ENCODE data around the gene ZNF697.

The ZNF697 gene

GRCh38 chr1:119632841-119633240 is 15.2 kb downstream of the ZNF697 start:
- Histone ChIP-seq H2BK15ac (ENCODE audit: low read depth, poor library complexity, severe bottlenecking) (no peak overlapping the region), H3K23ac (ENCODE audit: low read length in 2 of 2) (no peak overlapping the region), H2AFZ (ENCODE audit: low read depth, low read length) (no peak overlapping the region), H3K27ac (ENCODE audit: low read length, poor library complexity, severe bottlenecking) (peak overlapping the region; percentile 94), H3K9me3 (ENCODE audit: control insufficient read depth, low read length) (no peaks in the 10 kb centered on the region), H2AK5ac (ENCODE audit: low read length, severe bottlenecking) (no peak overlapping the region), H4K91ac (ENCODE audit: low read length) (no peak overlapping the region), H2BK12ac (ENCODE audit: low read length in 2 of 2) (no peak overlapping the region), H3K4ac (ENCODE audit: low read depth in 1 of 2, low read length in 2 of 2) (no peak overlapping the region), H3K4me2 (ENCODE audit: low read length, poor library complexity, severe bottlenecking) (no peak overlapping the region), H4K8ac (ENCODE audit: low read length) (no peak overlapping the region), H2BK5ac (ENCODE audit: low read depth, low read length, poor library complexity, severe bottlenecking) (no peak overlapping the region), H3K4me3 (ENCODE audit: insufficient read depth in 1 of 2, low read depth in 1 of 2, low read length in 2 of 2) (no peak overlapping the region), H3K14ac (ENCODE audit: low read length in 2 of 2) (no peak overlapping the region), H3K4me1 (ENCODE audit: control insufficient read depth, insufficient read depth, low read depth, low read length) (peaks cover 21% of the 10 kb centered on the region), H3K18ac (ENCODE audit: low read depth in 1 of 2, low read length in 2 of 2) (no peak overlapping the region), H3K27me3 (ENCODE audit: control insufficient read depth in 1 of 2, insufficient read depth in 1 of 2, low read length in 2 of 2) (no peaks in the 10 kb centered on the region), H3K36me3 (ENCODE audit: control insufficient read depth in 1 of 2, insufficient read depth in 2 of 2, low read depth in 1 of 2, low read length in 2 of 2) (peaks cover 0 to 3% of the 10 kb centered on the region in 2 experiments), H3K9ac (ENCODE audit: low read length) (no peak overlapping the region), H3K79me1 (replicated peaks; ENCODE audit: low read length, poor library complexity, severe bottlenecking) (peaks cover 18% of the 10 kb centered on the region), H2BK120ac (ENCODE audit: low read depth, low read length) (no peak overlapping the region)
- no peak for DNase-seq
- WGBS, result 100% methylated on average over 3 of the region's 4 CpGs

DNA sequence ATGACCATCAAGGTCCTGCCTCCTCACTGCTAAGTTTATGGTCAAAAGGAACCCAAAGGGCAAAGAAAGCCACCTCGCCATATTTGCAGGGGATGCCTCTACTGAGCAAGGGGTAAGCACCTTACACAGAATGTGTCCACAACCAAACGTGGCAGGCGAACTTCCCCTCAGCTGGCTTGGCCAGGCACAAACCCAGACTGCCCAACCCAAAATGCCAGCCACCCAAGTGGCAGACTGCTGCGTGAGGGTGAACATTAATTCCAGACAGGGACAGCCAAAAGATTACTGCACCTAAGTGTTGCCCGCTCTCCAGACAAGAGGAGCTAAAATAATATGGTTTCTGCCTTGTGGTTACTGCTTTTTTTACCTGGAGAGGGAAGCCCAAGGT is 16.0 kb downstream of the ZNF697 start:
- H3K4me3 ChIP-seq (ENCODE audit: insufficient read depth in 1 of 2, low read depth in 1 of 2, low read length in 2 of 2), result peak overlapping the region in 1 of 2 experiments; percentile 69
- peak overlapping the region; percentile 37 to 49 for H3K18ac ChIP-seq (ENCODE audit: low read depth in 1 of 2, low read length in 2 of 2)
- H3K4ac ChIP-seq (ENCODE audit: low read depth in 1 of 2, low read length in 2 of 2), result peak overlapping the region in 1 of 2 experiments; percentile 4
- no peak for DNase-seq
- peak overlapping the region; percentile 94 for H3K27ac ChIP-seq (ENCODE audit: low read length, poor library complexity, severe bottlenecking)
- H3K79me1 ChIP-seq (replicated peaks; ENCODE audit: low read length, poor library complexity, severe bottlenecking), result peaks cover 22% of the 10 kb centered on the region
- H3K23ac ChIP-seq (ENCODE audit: low read length in 2 of 2), result no peak overlapping the region
- H3K27me3 ChIP-seq (ENCODE audit: control insufficient read depth in 1 of 2, insufficient read depth in 1 of 2, low read length in 2 of 2), result no peaks in the 10 kb centered on the region
- H3K4me1 ChIP-seq (ENCODE audit: control insufficient read depth, insufficient read depth, low read depth, low read length), result peaks cover 22% of the 10 kb centered on the region
- H3K14ac ChIP-seq (ENCODE audit: low read length in 2 of 2), result no peak overlapping the region
- 93% methylated on average over 5 of the region's 5 CpGs for WGBS
- peak overlapping the region; percentile 71 for H4K91ac ChIP-seq (ENCODE audit: low read length)
- no peak overlapping the region for H2BK15ac ChIP-seq (ENCODE audit: low read depth, poor library complexity, severe bottlenecking)
- no peak overlapping the region for H2AFZ ChIP-seq (ENCODE audit: low read depth, low read length)
- H4K8ac ChIP-seq (ENCODE audit: low read length), result peak overlapping the region; percentile 52
- H3K4me2 ChIP-seq (ENCODE audit: low read length, poor library complexity, severe bottlenecking), result peak overlapping the region; percentile 72
- peak overlapping the region in 1 of 2 experiments; percentile 73 for H2BK12ac ChIP-seq (ENCODE audit: low read length in 2 of 2)
- H2BK5ac ChIP-seq (ENCODE audit: low read depth, low read length, poor library complexity, severe bottlenecking), result peak overlapping the region; percentile 53
- no peak overlapping the region for H2BK120ac ChIP-seq (ENCODE audit: low read depth, low read length)
- H3K9me3 ChIP-seq (ENCODE audit: control insufficient read depth, low read length), result no peaks in the 10 kb centered on the region
- peak overlapping the region; percentile 75 for H3K9ac ChIP-seq (ENCODE audit: low read length)
- peak overlapping the region; percentile 97 for H2AK5ac ChIP-seq (ENCODE audit: low read length, severe bottlenecking)
- peaks cover 0 to 3% of the 10 kb centered on the region in 2 experiments for H3K36me3 ChIP-seq (ENCODE audit: control insufficient read depth in 1 of 2, insufficient read depth in 2 of 2, low read depth in 1 of 2, low read length in 2 of 2)

GRCh38 chr1:119631433-119632102 is 16.5 kb downstream of the ZNF697 start:
- Histone ChIP-seq H3K79me1 (replicated peaks; ENCODE audit: low read length, poor library complexity, severe bottlenecking) (peaks cover 21% of the 10 kb centered on the region), H3K9ac (ENCODE audit: low read length) (peak overlapping the region; percentile 75), H3K4me2 (ENCODE audit: low read length, poor library complexity, severe bottlenecking) (peak overlapping the region; percentile 79), H3K4me3 (ENCODE audit: insufficient read depth in 1 of 2, low read depth in 1 of 2, low read length in 2 of 2) (peak overlapping the region; percentile 38 to 69), H3K18ac (ENCODE audit: low read depth in 1 of 2, low read length in 2 of 2) (peak overlapping the region; percentile 61), H2BK12ac (ENCODE audit: low read length in 2 of 2) (no peak overlapping the region), H3K36me3 (ENCODE audit: control insufficient read depth in 1 of 2, insufficient read depth in 2 of 2, low read depth in 1 of 2, low read length in 2 of 2) (peaks cover 0 to 3% of the 10 kb centered on the region in 2 experiments), H3K4me1 (ENCODE audit: control insufficient read depth, insufficient read depth, low read depth, low read length) (peaks cover 24% of the 10 kb centered on the region), H4K8ac (ENCODE audit: low read length) (peak overlapping the region; percentile 73), H2AK5ac (ENCODE audit: low read length, severe bottlenecking) (peak overlapping the region; percentile 92), H2AFZ (ENCODE audit: low read depth, low read length) (no peak overlapping the region), H3K4ac (ENCODE audit: low read depth in 1 of 2, low read length in 2 of 2) (peak overlapping the region; percentile 4 to 35), H3K27me3 (ENCODE audit: control insufficient read depth in 1 of 2, insufficient read depth in 1 of 2, low read length in 2 of 2) (no peaks in the 10 kb centered on the region), H3K9me3 (ENCODE audit: control insufficient read depth, low read length) (no peaks in the 10 kb centered on the region), H3K14ac (ENCODE audit: low read length in 2 of 2) (peak overlapping the region in 1 of 2 experiments; percentile 86), H3K27ac (ENCODE audit: low read length, poor library complexity, severe bottlenecking) (peak overlapping the region; percentile 94), H3K23ac (ENCODE audit: low read length in 2 of 2) (no peak overlapping the region), H2BK15ac (ENCODE audit: low read depth, poor library complexity, severe bottlenecking) (peak overlapping the region; percentile 36), H2BK120ac (ENCODE audit: low read depth, low read length) (no peak overlapping the region), H4K91ac (ENCODE audit: low read length) (peak overlapping the region; percentile 71), H2BK5ac (ENCODE audit: low read depth, low read length, poor library complexity, severe bottlenecking) (peak overlapping the region; percentile 92)
- 56% methylated on average over 37 of the region's 37 CpGs for WGBS
- peak; percentile 67 for DNase-seq

DNA sequence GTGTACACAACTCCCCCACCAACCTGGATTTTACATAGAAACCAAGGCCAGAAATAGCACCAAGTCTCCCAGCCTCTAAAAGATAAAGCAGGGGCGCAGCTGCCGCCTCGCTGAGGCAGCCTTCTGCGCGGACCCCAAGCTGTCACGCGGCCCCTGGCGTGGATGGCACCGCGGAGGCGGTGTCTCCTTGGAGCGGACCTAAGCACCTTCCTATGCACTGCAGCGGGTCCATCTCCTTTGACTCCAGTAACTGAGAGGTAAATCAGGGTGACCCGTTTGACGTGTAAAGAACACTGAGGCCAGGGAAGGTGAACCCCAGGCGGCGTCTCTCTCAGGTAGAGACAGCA is 17.0 kb downstream of the ZNF697 start:
- H2BK120ac ChIP-seq (ENCODE audit: low read depth, low read length), result no peak overlapping the region
- peak overlapping the region; percentile 36 for H2BK15ac ChIP-seq (ENCODE audit: low read depth, poor library complexity, severe bottlenecking)
- peaks cover 0 to 3% of the 10 kb centered on the region in 2 experiments for H3K36me3 ChIP-seq (ENCODE audit: control insufficient read depth in 1 of 2, insufficient read depth in 2 of 2, low read depth in 1 of 2, low read length in 2 of 2)
- H3K4ac ChIP-seq (ENCODE audit: low read depth in 1 of 2, low read length in 2 of 2), result peak overlapping the region; percentile 35 to 47
- peak overlapping the region; percentile 83 for H3K27ac ChIP-seq (ENCODE audit: low read length, poor library complexity, severe bottlenecking)
- H3K18ac ChIP-seq (ENCODE audit: low read depth in 1 of 2, low read length in 2 of 2), result peak overlapping the region; percentile 61
- peak overlapping the region; percentile 75 for H3K9ac ChIP-seq (ENCODE audit: low read length)
- H2AFZ ChIP-seq (ENCODE audit: low read depth, low read length), result no peak overlapping the region
- 93% methylated on average over 17 of the region's 17 CpGs for WGBS
- no peak for DNase-seq
- H4K91ac ChIP-seq (ENCODE audit: low read length), result peak overlapping the region; percentile 85
- H3K79me1 ChIP-seq (replicated peaks; ENCODE audit: low read length, poor library complexity, severe bottlenecking), result peaks cover 24% of the 10 kb centered on the region
- H2AK5ac ChIP-seq (ENCODE audit: low read length, severe bottlenecking), result peak overlapping the region; percentile 92
- no peaks in the 10 kb centered on the region for H3K9me3 ChIP-seq (ENCODE audit: control insufficient read depth, low read length)
- no peaks in the 10 kb centered on the region for H3K27me3 ChIP-seq (ENCODE audit: control insufficient read depth in 1 of 2, insufficient read depth in 1 of 2, low read length in 2 of 2)
- peak overlapping the region; percentile 92 for H2BK5ac ChIP-seq (ENCODE audit: low read depth, low read length, poor library complexity, severe bottlenecking)
- H4K8ac ChIP-seq (ENCODE audit: low read length), result peak overlapping the region; percentile 73
- H3K4me1 ChIP-seq (ENCODE audit: control insufficient read depth, insufficient read depth, low read depth, low read length), result peaks cover 24% of the 10 kb centered on the region
- no peak overlapping the region for H3K23ac ChIP-seq (ENCODE audit: low read length in 2 of 2)
- peak overlapping the region in 1 of 2 experiments; percentile 54 for H2BK12ac ChIP-seq (ENCODE audit: low read length in 2 of 2)
- H3K14ac ChIP-seq (ENCODE audit: low read length in 2 of 2), result peak overlapping the region in 1 of 2 experiments; percentile 86
- H3K4me2 ChIP-seq (ENCODE audit: low read length, poor library complexity, severe bottlenecking), result peak overlapping the region; percentile 79
- H3K4me3 ChIP-seq (ENCODE audit: insufficient read depth in 1 of 2, low read depth in 1 of 2, low read length in 2 of 2), result peak overlapping the region in 1 of 2 experiments; percentile 69
